Myocyte (in vitro differentiated cells): Measurements from ENCODE around the gene SIK3. TPM values are rescaled to one million over a fixed set of nuclear protein-coding genes. Genes with fewer than 3 reads are reported as not detected.
"Not testable (repeated sequence)": the region's sequence is repeated elsewhere in the genome, so short reads cannot be mapped to it uniquely, and the experiment has no call there.

ENCODE experiments used
- DNase-seq: peaks from one replicate; pipeline ENCODE4 v3.0.0-alpha.2; 2012; ENCODE audit warnings: low read depth
- total RNA-seq: library from RNA; depleted of rRNA; stranded (reverse); fragments of >200 nt; gene quantifications from 2 replicates; pipeline ENCODE4 v1.2.3, GENCODE V29; 2014

SIK3 gene
- total RNA-seq, 1 donor from 2014 or later, result 19.7 TPM

- not testable (repeated sequence) for DNase-seq
These were observed 51.6 kb downstream of the SIK3 start for GRCh38 chr11:117046627-117047026.

GRCh38 chr11:117045956-117046355, 52.3 kb downstream of the SIK3 start:
- DNase-seq, result no peak

DNA sequence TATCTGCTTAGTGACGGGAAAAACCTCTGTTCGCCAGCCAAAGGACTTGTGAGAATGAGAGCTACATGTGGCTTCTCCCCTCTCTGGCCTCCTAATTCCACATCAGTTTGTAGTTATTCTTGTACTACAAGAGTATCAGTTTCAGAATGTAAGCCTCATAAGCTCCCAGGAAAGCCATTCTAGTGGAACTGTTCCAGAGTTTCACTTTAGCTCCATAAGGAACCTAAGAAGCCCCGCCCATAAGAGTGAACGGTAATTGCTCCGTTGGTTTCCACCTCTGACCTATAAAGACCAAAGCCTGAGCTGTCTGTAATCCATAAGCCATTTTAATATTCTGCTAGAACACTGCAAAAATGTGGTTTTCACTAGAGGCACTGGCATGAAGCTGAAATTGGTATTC, 53.0 kb downstream of the SIK3 start:
- DNase-seq, result peak; percentile 67

- no peak for DNase-seq
These were observed 53.8 kb downstream of the SIK3 start for GRCh38 chr11:117044287-117045035.

DNA sequence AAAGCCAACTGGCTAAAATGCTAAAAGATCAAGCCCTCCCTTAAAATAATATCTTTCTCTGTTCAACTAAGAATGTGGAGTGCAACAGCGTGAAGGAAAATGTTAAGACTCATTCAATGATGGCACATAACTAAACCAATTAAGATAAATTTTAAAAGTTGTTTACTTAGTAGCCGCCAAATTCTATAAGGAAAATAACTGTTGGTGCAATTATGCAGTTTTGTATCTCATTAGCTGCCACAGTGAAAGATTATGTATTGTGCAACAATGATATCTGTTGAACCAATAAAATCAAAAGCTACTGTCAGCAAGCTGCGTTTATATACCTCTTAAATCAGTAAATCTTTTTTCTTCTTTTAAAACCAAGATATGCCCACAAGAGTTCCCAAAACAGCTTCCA, 55.5 kb downstream of the SIK3 start:
- DNase-seq, result no peak

DNA sequence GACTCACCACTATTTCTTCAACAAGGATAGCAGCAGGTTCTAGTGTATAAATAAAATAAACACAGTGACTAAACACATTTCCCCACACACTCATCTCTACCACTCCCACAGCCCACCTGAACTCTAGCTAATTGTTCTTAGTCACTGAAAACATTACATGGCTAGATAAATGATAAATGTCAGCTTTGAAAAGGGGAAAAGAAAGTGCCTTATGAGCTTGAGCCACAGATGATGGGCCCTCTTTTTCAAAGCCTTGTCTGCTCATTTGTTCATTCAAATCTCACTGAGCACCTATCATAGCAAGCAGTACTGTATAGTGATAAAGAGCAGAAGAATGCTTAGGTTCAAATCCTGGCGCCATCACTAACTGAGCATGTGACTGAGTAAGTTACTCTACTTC, 58.3 kb downstream of the SIK3 start:
- no peak for DNase-seq

GRCh38 chr11:117039270-117039669, 59.0 kb downstream of the SIK3 start:
- no peak for DNase-seq

DNA sequence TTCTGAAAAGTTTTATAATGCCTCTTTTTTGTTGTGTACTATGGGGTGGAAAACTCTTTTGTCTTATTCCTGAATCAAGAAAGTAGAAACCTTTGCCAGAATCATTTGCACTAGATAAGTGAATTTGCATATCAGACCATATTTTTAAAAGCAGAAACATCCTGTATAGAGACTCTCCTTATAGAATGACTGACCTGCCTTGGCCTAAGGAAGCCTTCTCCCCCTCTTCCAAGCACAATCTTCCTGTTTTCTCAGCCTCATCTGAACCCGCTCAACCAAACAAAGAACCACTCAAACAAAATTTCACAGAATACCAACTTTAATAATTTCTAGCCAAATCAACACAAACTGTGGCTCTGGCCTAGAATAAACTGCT, 60.3 kb downstream of the SIK3 start:
- no peak for DNase-seq

GRCh38 chr11:117037279-117037974, 60.8 kb downstream of the SIK3 start:
- peak; percentile 24 for DNase-seq

DNA sequence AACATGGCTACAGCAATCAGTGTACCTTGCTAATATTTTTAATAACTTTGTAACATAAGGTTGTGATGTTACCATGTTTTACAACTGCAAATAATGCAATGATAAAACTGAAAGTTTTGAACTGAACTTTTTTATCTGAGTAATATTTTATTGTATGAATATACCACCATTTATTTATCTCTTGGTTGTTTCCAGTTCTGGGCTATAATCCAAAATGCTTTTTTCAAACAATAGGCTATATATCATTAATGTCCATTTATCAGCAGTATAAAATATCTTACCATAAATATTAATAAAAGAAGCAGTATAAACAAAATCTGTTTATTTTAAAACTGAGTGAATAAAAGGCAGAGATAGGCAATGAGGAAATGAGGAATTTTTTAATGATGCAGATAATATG, 63.3 kb downstream of the SIK3 start:
- no peak for DNase-seq

GRCh38 chr11:117026593-117027330, 71.5 kb downstream of the SIK3 start:
- peak; percentile 59 for DNase-seq

DNA sequence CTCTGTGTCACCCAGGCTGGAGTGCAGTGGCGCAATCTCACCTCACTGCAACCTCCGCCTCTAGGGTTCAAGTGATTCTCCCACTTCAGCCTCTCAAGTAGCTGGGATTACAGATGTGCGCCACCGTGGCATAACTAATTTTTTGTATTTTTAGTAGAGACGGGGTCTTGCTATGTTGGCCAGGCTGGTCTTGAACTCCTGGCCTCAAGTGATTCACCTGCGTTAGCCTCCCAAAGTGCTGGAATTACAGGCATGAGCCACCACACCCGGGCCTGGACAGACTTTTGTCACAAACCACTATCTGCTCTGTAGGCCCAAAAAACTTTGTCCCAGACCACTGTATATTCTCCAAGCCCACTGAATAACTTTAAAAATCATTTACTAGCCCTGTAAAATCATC, 74.5 kb downstream of the SIK3 start:
- DNase-seq, result not testable (repeated sequence)

DNA sequence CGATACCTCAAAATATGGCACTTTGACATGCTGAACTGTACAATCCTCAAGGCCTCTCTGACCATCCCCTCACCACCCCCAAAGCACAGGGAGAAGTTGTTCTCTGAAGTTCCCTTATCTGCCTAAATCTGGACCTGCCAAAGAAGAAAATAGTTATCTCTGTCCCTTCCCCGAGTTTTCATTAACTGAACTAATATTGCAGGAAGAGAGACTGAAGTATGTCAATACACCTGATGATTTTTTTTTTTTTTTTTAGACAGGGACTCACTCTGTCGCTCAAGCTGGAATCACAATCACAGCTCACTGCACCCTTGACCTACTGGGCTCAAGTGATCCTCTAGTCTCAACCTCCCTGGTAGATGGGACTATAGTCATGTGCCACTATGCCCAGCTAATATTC, 75.0 kb downstream of the SIK3 start:
- no peak for DNase-seq

- DNase-seq, result no peak
These were observed 75.7 kb downstream of the SIK3 start for GRCh38 chr11:117022526-117022925.

GRCh38 chr11:117020869-117021564, 77.2 kb downstream of the SIK3 start:
- peak; percentile 26 for DNase-seq

- DNase-seq, result no peak
These were observed 77.9 kb downstream of the SIK3 start for GRCh38 chr11:117020287-117020686.

GRCh38 chr11:117019871-117020270, 78.4 kb downstream of the SIK3 start:
- no peak for DNase-seq

- no peak for DNase-seq
These were observed 80.8 kb downstream of the SIK3 start for GRCh38 chr11:117017456-117017855.

DNA sequence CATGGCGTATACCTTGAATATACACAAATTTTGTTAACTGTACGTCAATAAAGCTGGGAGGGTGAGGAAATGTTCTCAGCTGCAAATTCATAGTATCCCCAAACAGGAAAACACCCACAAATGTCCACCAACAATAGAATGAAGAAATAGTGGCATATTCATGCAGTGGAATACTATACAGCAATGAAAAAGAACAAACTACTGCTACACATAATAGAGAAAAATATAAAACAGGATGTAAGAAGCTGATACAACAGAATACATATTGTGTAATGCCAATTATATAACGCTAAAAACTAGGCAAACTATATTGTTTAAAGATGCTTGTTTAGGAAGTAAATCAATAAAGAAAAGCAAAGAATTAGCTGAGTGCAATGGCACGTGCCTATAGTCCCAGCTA, 81.5 kb downstream of the SIK3 start:
- DNase-seq, result no peak

DNA sequence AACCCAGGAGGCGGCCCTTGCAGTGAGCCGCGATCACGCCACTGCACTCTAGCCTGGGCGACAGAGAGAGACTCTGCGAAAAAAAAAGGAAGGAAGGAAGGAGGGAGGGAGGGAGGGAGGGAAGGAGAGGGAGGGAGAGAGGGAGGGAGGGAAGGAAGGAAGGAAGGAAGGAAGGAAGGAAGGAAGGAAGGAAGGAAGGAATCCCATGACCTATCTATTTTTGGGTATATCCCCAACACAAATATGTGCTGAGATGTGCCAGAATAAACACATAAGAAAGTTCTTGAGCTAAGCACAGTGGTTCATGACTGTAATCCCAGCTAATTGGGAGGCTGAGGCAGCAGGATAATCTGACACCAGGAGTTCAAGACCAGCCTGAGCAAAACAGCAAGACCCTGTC, 82.0 kb downstream of the SIK3 start:
- no peak for DNase-seq

DNA sequence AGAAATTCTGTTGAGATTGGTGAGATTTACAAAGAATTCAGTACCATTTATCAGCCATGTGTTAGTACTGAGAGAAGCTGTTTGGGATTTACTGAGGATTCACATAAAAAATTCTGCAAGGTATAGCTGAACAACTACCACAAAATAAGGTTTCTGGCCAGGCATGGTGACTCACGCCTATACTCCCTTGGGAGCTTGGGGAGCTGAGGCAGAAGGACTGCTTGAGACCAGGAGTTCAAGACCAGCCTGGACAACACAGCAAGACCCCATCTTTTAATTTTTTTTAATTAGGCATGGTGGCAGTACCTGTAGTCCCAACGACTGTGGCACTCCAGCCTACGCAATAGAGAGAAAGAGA, 86.7 kb downstream of the SIK3 start:
- peak; percentile 53 for DNase-seq
